ENCODE results near the gene MRTO4. TPM values are rescaled to one million over a fixed set of nuclear protein-coding genes. Genes with fewer than 3 reads are reported as not detected.

MRTO4 gene
- 19.4 and 27.8 TPM in 2 replicates for total RNA-seq

GRCh38 chr1:19251305-19252196, at the start of gene MRTO4, which contains the start of gene EMC1:
MRTO4 (plus strand) TSS chr1:19251805; CDS start chr1:19251836, 31 bp downstream.
EMC1 (minus strand) TSS chr1:19251524; CDS start chr1:19251509, 15 bp downstream.

GRCh38 chr1:19209990-19210771, 41.4 kb upstream of the MRTO4 start, which contains the start of gene UBR4:
UBR4 (minus strand) TSS chr1:19210266; CDS start chr1:19210248, 18 bp downstream.

GRCh38 chr1:19288324-19289241, 37.0 kb downstream of the MRTO4 start, which contains the start of gene AKR7A3:
AKR7A3 (minus strand) TSS chr1:19288770; CDS start chr1:19288709, 61 bp downstream.

Other genes starting within 250 kb of the MRTO4 start
- 67.0 and 158 TPM in 2 replicates for gene UBR4, start 41.5 kb upstream of the MRTO4 start, total RNA-seq
- 34.5 and 76.8 TPM in 2 replicates for gene EMC1, start 281 bp upstream of the MRTO4 start, total RNA-seq
- 0.06 and 0.16 TPM in 2 replicates for gene AKR7A3, start 37.0 kb downstream of the MRTO4 start, total RNA-seq
- gene AKR7A2, start 60.3 kb downstream of the MRTO4 start, total RNA-seq: 41.9 and 43.3 TPM in 2 replicates
- 12.8 and 20.1 TPM in 2 replicates for gene SLC66A1, start 60.5 kb downstream of the MRTO4 start, total RNA-seq
- gene CAPZB, start 233.7 kb downstream of the MRTO4 start, total RNA-seq: 85.5 and 130 TPM in 2 replicates